Uterus (tissue), 4 donors: ENCODE results near the gene SORBS1. TPM values are rescaled to one million over a fixed set of nuclear protein-coding genes. Genes with fewer than 3 reads are reported as not detected.

Experiments used
- DNase-seq, 2 donors: peaks; one replicate each; pipeline ENCODE4 v3.0.0-alpha.2; 2019 to 2020
- H3K27ac ChIP-seq, 2 donors: fragments of 200-600 bp; sonication (generic); 1 replicate in 1 of 2; 2 replicates in 1 of 2; pipeline ENCODE4 v1.5.1; 2016 to 2018
- H3K27me3 ChIP-seq, 2 donors: fragments of 200-600 bp; sonication (generic); one replicate each; pipeline ENCODE4 v1.5.1; 2018 to 2019; ENCODE audit warnings: control low read depth in 1 of 2
- H3K36me3 ChIP-seq, 2 donors: fragments of 200-600 bp; sonication (generic); one replicate each; pipeline ENCODE4 v1.5.1; 2019; ENCODE audit warnings: control low read depth in 1 of 2
- H3K4me1 ChIP-seq, 2 donors: fragments of 200-600 bp; sonication (generic); one replicate each; pipeline ENCODE4 v1.5.1; 2018 to 2019; ENCODE audit warnings: control low read depth in 1 of 2
- H3K4me3 ChIP-seq, 2 donors: fragments of 200-600 bp; sonication (generic); 1 replicate in 1 of 2; 2 replicates in 1 of 2; pipeline ENCODE4 v1.5.1; 2018 to 2019; ENCODE audit warnings: mild to moderate bottlenecking in 1 of 2
- H3K9me3 ChIP-seq, 2 donors: fragments of 200-600 bp; sonication (generic); one replicate each; pipeline ENCODE4 v1.5.1; 2019; ENCODE audit warnings: control low read depth in 1 of 2
- POLR2A ChIP-seq, 2 donors: fragments of 450-650 bp; IDR thresholded peaks; one replicate each; pipeline ENCODE4 v1.6.1; 2016; ENCODE audit warnings: antibody characterized with exemption in 2 of 2, mild to moderate bottlenecking in 1 of 2, moderate library complexity in 1 of 2
- intact Hi-C: fragments of 100-400 bp; cut with DNase I; formaldehyde crosslinking; loops from one replicate; pipeline ENCODE4 v1.15.1; 2023; ENCODE audit warnings: low total_unique reads
- total RNA-seq, 4 donors: library from RNA; depleted of rRNA in 3 of 4; stranded (reverse); fragments of >200 nt in 3 of 4; gene quantifications; one replicate each; pipeline versions ENCODE4 v1.1.0 to v1.2.4, GENCODE V29; 2014 to 2023
- TF ChIP-seq, protein P1 (sequence below), 4 experiments: fragments of 200-600 bp in 2 of 4; fragments of 450-650 bp in 2 of 4; sonication (generic) in 2 of 4; IDR thresholded peaks; one replicate each; pipeline ENCODE4 v1.5.1; 2016 to 2019; ENCODE audit warnings: antibody characterized with exemption in 4 of 4, mild to moderate bottlenecking in 2 of 4, moderate library complexity in 1 of 4
- donor health status: DM: yes; HTN: yes; CAD: no.

The SORBS1 gene
- total RNA-seq, 4 donors from 2014 or later = 89.9 to 422 (median 271) TPM

DNA sequence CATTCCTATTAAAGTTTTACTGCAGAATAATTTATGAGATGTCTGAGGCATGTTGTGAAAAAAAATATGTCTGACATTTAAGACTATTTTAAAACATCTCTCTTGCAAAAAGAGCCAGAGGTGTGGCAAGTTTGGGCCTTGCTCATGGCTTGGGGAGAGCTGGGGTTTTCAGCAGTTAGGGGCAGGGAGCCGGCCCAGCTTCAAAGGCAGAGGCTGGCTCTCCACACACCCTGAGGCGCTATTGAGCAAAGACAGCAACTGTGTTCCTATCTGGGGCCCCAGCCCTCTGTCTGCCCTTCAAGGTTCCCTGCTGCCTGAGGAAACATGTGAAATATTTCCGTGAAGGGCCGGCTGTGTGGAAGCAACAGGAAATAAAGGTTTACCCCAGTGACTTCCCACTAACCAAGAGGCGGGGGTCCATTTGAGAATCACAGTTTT is 94.0 kb downstream of the SORBS1 start:
- peak overlapping the region; percentile 85 to 93 for H3K27ac ChIP-seq
- DNase-seq = peak; percentile 65 to 78
- no peaks in the 10 kb centered on the region for H3K27me3 ChIP-seq
- H3K4me1 ChIP-seq = peaks cover 11% of the 10 kb centered on the region in 2 donors
- intact Hi-C loops = no loop called here
- no peak overlapping the region for H3K4me3 ChIP-seq
- H3K9me3 ChIP-seq = no peaks in the 10 kb centered on the region
- TF ChIP-seq, protein P1, sequence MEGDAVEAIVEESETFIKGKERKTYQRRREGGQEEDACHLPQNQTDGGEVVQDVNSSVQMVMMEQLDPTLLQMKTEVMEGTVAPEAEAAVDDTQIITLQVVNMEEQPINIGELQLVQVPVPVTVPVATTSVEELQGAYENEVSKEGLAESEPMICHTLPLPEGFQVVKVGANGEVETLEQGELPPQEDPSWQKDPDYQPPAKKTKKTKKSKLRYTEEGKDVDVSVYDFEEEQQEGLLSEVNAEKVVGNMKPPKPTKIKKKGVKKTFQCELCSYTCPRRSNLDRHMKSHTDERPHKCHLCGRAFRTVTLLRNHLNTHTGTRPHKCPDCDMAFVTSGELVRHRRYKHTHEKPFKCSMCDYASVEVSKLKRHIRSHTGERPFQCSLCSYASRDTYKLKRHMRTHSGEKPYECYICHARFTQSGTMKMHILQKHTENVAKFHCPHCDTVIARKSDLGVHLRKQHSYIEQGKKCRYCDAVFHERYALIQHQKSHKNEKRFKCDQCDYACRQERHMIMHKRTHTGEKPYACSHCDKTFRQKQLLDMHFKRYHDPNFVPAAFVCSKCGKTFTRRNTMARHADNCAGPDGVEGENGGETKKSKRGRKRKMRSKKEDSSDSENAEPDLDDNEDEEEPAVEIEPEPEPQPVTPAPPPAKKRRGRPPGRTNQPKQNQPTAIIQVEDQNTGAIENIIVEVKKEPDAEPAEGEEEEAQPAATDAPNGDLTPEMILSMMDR (IDR thresholded peaks at IDR 0.05) = peak in 2 of 4 experiments; percentile 17 to 28
- TF ChIP-seq POLR2A (IDR thresholded peaks at IDR 0.05) = peak in 1 of 2 donors; percentile 4
- no peaks in the 10 kb centered on the region for H3K36me3 ChIP-seq

DNA sequence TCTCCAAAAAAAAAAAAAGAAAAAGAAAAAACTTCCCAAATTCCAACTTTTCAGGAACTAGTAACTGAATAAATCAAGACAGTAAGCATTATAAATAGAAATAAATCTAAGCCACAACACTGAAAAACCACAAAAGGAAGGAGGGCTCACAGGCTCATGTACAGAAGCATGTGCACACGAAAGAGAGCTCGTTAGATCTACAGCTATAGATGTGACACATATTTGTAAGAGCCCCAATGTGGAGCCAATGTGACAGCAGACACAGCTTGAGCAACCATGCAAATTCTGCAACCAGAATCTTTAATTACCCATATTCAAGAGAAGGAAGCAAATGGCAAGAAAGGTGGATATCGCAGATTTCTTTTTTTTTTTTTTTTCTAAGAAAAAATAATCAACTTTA is 94.7 kb downstream of the SORBS1 start:
- DNase-seq = no peak
- H3K27ac ChIP-seq = peak overlapping the region; percentile 85 to 93
- no peaks in the 10 kb centered on the region for H3K9me3 ChIP-seq
- H3K27me3 ChIP-seq = no peaks in the 10 kb centered on the region
- H3K4me1 ChIP-seq = peaks cover 11% of the 10 kb centered on the region in 2 donors
- H3K36me3 ChIP-seq = no peaks in the 10 kb centered on the region
- intact Hi-C loops = no loop called here
- TF ChIP-seq, protein P1 (IDR thresholded peaks at IDR 0.05) = no peak
- TF ChIP-seq POLR2A (IDR thresholded peaks at IDR 0.05) = no peak
- no peak overlapping the region for H3K4me3 ChIP-seq

DNA sequence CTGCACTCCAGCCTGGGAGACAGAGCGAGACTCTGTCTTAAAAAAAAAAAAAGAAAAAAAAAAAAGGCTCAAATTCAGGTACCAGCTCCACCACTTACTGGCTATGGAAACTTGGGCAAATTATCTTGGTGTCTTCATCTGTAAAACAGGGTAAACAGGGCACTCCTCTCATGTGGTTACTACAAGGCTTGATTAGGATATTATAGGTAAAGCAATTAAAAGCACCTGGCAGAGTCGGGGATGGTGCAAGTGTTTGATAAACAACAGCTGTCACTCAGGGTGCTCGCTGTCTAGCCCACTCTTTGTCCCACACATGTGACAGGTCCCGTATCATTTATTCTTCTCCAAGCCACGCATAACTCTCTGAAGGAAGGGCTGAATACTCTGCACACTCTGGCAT is 96.9 kb downstream of the SORBS1 start:
- no peak for DNase-seq
- TF ChIP-seq, protein P1 (IDR thresholded peaks at IDR 0.05) = no peak
- no peak for TF ChIP-seq POLR2A (IDR thresholded peaks at IDR 0.05)
- no peaks in the 10 kb centered on the region for H3K36me3 ChIP-seq
- no peaks in the 10 kb centered on the region for H3K27me3 ChIP-seq
- H3K4me1 ChIP-seq = peaks cover under 1 to 11% of the 10 kb centered on the region in 2 donors
- peak overlapping the region; percentile 52 to 93 for H3K27ac ChIP-seq
- intact Hi-C loops = no loop called here
- no peak overlapping the region for H3K4me3 ChIP-seq
- H3K9me3 ChIP-seq = no peaks in the 10 kb centered on the region

DNA sequence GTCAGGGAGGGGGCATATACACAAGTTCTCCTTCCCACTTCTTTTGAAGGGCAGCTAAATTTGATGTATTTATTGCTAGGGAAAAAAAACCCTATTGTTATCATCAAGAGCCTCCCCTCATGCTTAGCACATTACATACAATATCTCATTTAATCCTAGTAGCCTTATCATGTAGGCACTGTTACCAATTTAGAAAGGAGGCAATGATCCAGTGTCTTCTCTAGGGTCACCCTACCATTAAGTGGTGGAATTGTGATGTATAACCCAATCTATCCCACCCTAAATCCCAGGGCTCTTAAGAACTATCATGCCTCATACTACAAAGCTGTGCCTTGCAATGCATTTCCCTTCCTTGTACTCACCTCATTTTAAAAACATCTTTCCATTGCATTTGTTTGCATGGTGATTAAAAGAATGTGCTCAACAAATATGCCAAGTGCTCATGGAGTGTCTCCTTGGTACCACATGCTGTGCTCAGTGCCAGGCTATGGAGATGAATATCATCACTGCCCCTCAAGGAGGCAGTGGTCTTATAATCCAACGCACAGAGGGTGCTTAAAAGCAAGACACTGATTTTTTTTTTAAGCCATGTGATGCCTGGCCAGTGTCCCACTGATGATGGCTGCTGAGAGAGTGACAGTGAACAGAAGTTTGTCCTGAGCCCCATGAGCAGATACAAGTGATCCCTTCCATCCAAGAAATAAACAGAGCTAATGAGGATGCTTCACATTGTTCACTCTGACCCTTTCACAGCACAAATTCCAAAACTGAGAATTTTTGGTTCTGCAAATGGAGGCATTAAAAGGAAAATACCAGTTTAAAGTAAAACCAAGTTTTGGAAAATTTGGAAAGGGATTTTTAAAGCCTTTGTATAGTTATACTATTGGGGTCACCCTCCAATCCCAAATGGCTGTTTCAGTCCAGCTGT is 98.2 kb downstream of the SORBS1 start:
- intact Hi-C loops = no loop called here
- Histone ChIP-seq H3K27ac (peak overlapping the region; percentile 52 to 93), H3K27me3 (no peaks in the 10 kb centered on the region), H3K36me3 (no peaks in the 10 kb centered on the region), H3K4me1 (peaks cover 4 to 6% of the 10 kb centered on the region in 2 donors), H3K9me3 (no peaks in the 10 kb centered on the region), H3K4me3 (no peak overlapping the region)
- no peak for TF ChIP-seq POLR2A (IDR thresholded peaks at IDR 0.05)
- TF ChIP-seq, protein P1 (IDR thresholded peaks at IDR 0.05) = no peak
- no peak for DNase-seq

DNA sequence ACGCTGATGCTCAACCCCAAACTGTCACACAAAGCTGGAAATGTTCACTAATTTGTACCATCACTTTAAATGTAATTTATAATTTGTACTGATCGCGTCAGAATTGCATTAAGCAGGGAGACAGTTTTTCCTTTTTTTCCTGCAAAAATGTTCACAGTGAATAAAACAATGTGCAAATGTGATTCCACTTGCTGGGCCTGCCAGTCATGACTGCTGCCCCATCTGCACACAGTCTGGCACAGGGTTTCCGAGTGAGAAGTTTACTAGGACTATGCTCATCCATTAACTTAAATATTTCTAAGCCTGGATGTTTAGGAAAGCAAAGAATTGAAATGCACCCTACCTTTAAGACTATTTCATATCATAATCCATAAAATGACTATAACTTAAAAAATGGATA is 99.6 kb downstream of the SORBS1 start:
- peak overlapping the region; percentile 11 to 93 for H3K27ac ChIP-seq
- DNase-seq = no peak
- H3K27me3 ChIP-seq = no peaks in the 10 kb centered on the region
- TF ChIP-seq POLR2A (IDR thresholded peaks at IDR 0.05) = no peak
- TF ChIP-seq, protein P1 (IDR thresholded peaks at IDR 0.05) = no peak
- peaks cover 4 to 6% of the 10 kb centered on the region in 2 donors for H3K4me1 ChIP-seq
- H3K9me3 ChIP-seq = no peaks in the 10 kb centered on the region
- H3K36me3 ChIP-seq = no peaks in the 10 kb centered on the region
- intact Hi-C loops = no loop called here
- H3K4me3 ChIP-seq = no peak overlapping the region
